Activated CD8-positive, alpha-beta memory T cell treated with anti-CD3 and anti-CD28 coated beads, Interleukin-2, amount 10 ng/mL, durations not matched to agents 7 days and 5 days (primary cell): ENCODE data around the gene EMSY. TPM values are rescaled to one million over a fixed set of nuclear protein-coding genes. Genes with fewer than 3 reads are reported as not detected.
A peak's percentile ranks its signal among the peaks of the same experiment; 100 is the strongest.

Source experiments
- ATAC-seq: fragments of 150-1000 bp; cut with Tn5 transposase; one replicate; pipeline ENCODE4 v1.10.0; 2021; ENCODE audit warnings: moderate library complexity
- CTCF ChIA-PET: fragments of 350-600 bp; sonication (Branson Sonifier 250); formaldehyde crosslinking; loops from one replicate; lab custom pipeline; 2021; ENCODE audit warnings: antibody characterized with exemption; lab: Charles Lee
- DNase-seq: peaks from one replicate; pipeline ENCODE4 v3.0.0-alpha.2; 2020
- H3K27ac Mint-ChIP-seq: one replicate; pipeline ENCODE4 v1.8.0; 2021; ENCODE audit warnings: mild to moderate bottlenecking, mixed read lengths
- H3K27me3 Mint-ChIP-seq: one replicate; pipeline ENCODE4 v1.8.0; 2021; ENCODE audit warnings: mixed read lengths
- H3K36me3 Mint-ChIP-seq: one replicate; pipeline ENCODE4 v1.8.0; 2021; ENCODE audit warnings: mild to moderate bottlenecking, mixed read lengths
- H3K4me1 Mint-ChIP-seq: one replicate; pipeline ENCODE4 v1.8.0; 2021; ENCODE audit warnings: mixed read lengths
- H3K4me3 Mint-ChIP-seq: one replicate; pipeline ENCODE4 v1.8.0; 2021; ENCODE audit warnings: mild to moderate bottlenecking, moderate library complexity, mixed read lengths
- H3K9me3 Mint-ChIP-seq: one replicate; pipeline ENCODE4 v1.8.0; 2022; ENCODE audit warnings: low read depth, mixed read lengths
- total RNA-seq, 2 experiments: library from RNA; stranded (reverse); gene quantifications; one replicate each; pipeline ENCODE4 v1.2.3, GENCODE V29; 2021

EMSY gene
- total RNA-seq, 2 experiments from 2014 or later = 34.9 to 42.0 TPM

- peaks cover 6% of the 10 kb centered on the region for H3K4me1 Mint-ChIP-seq
- no peak overlapping the region for H3K27ac Mint-ChIP-seq
- ATAC-seq (no peak), DNase-seq (no peak)
- peaks cover 3% of the 10 kb centered on the region for H3K36me3 Mint-ChIP-seq
- CTCF ChIA-PET = interaction anchor here (1.1 kb wide), 1 partner anchor 15 kb away, joined by 3 read pairs; no protein-coding TSS in a partner anchor
- H3K9me3 Mint-ChIP-seq = no peaks in the 10 kb centered on the region
- H3K4me3 Mint-ChIP-seq = no peak overlapping the region
- H3K27me3 Mint-ChIP-seq = no peaks in the 10 kb centered on the region
These were observed 8.8 kb upstream of the EMSY start for GRCh38 chr11:76436020-76436419.

- Mint-ChIP-seq H3K4me1 (peaks cover 29% of the 10 kb centered on the region), H3K4me3 (peak overlapping the region; percentile 85), H3K36me3 (peaks cover 21% of the 10 kb centered on the region), H3K9me3 (no peaks in the 10 kb centered on the region), H3K27ac (peak overlapping the region; percentile 89), H3K27me3 (no peaks in the 10 kb centered on the region)
- CTCF ChIA-PET = interaction anchor here (1.7 to 3.0 kb wide), 2 partner anchors 24 to 236 kb away, joined by 4 to 8 read pairs; no protein-coding TSS in a partner anchor
- no peak for DNase-seq
- no peak for ATAC-seq
These were observed 1.4 kb upstream of the EMSY start for GRCh38 chr11:76443268-76443980.

GRCh38 chr11:76444065-76444383 is 794 bp upstream of the EMSY start:
- Mint-ChIP-seq H3K27me3 (no peaks in the 10 kb centered on the region), H3K36me3 (peaks cover 24% of the 10 kb centered on the region), H3K27ac (peak overlapping the region; percentile 89), H3K4me1 (peaks cover 29% of the 10 kb centered on the region), H3K9me3 (no peaks in the 10 kb centered on the region), H3K4me3 (peak overlapping the region; percentile 85)
- DNase-seq (no peak), ATAC-seq (no peak)
- CTCF ChIA-PET = interaction anchor here (3.0 kb wide), 1 partner anchor 237 kb away, joined by 8 read pairs; no protein-coding TSS in a partner anchor

- H3K27me3 Mint-ChIP-seq = no peaks in the 10 kb centered on the region
- DNase-seq = peak; percentile 69
- H3K9me3 Mint-ChIP-seq = no peaks in the 10 kb centered on the region
- CTCF ChIA-PET = interaction anchor here (1.3 to 1.4 kb wide), 3 partner anchors 11 to 237 kb away, joined by 3 to 6 read pairs (median 3); no protein-coding TSS in a partner anchor
- peak; percentile 52 for ATAC-seq
- peaks cover 33% of the 10 kb centered on the region for H3K4me1 Mint-ChIP-seq
- peak overlapping the region; percentile 89 for H3K27ac Mint-ChIP-seq
- H3K36me3 Mint-ChIP-seq = peaks cover 33% of the 10 kb centered on the region
- peak overlapping the region; percentile 85 for H3K4me3 Mint-ChIP-seq
These were observed 585 bp downstream of the EMSY start for GRCh38 chr11:76445121-76446084.

GRCh38 chr11:76448506-76448905 is 3.7 kb downstream of the EMSY start:
- DNase-seq = no peak
- Mint-ChIP-seq H3K4me1 (peaks cover 22% of the 10 kb centered on the region), H3K27ac (no peak overlapping the region), H3K36me3 (peaks cover 39% of the 10 kb centered on the region), H3K9me3 (no peaks in the 10 kb centered on the region), H3K4me3 (no peak overlapping the region), H3K27me3 (no peaks in the 10 kb centered on the region)
- CTCF ChIA-PET = interaction anchor here (0.5 to 1.0 kb wide), 3 partner anchors 12 to 273 kb away, joined by 3 to 4 read pairs (median 3); no protein-coding TSS in a partner anchor
- no peak for ATAC-seq

- Mint-ChIP-seq H3K4me3 (no peak overlapping the region), H3K4me1 (peaks cover 7% of the 10 kb centered on the region), H3K27me3 (no peaks in the 10 kb centered on the region), H3K9me3 (no peaks in the 10 kb centered on the region), H3K27ac (no peak overlapping the region), H3K36me3 (peaks cover 34% of the 10 kb centered on the region)
- ATAC-seq (no peak), DNase-seq (no peak)
- CTCF ChIA-PET = interaction anchor here (0.6 kb wide), 1 partner anchor 37 kb away, joined by 3 read pairs; no protein-coding TSS in a partner anchor
These were observed 8.4 kb downstream of the EMSY start for GRCh38 chr11:76453248-76453647.

- ATAC-seq (no peak), DNase-seq (no peak)
- Mint-ChIP-seq H3K4me3 (no peak overlapping the region), H3K27me3 (no peaks in the 10 kb centered on the region), H3K36me3 (peaks cover 29% of the 10 kb centered on the region), H3K27ac (no peak overlapping the region), H3K4me1 (peaks cover 3% of the 10 kb centered on the region), H3K9me3 (no peaks in the 10 kb centered on the region)
- CTCF ChIA-PET = interaction anchor here (1.8 kb wide), 1 partner anchor 247 kb away, joined by 5 read pairs; no protein-coding TSS in a partner anchor
These were observed 10.5 kb downstream of the EMSY start for GRCh38 chr11:76455331-76455730.

GRCh38 chr11:76455931-76456330 is 11.1 kb downstream of the EMSY start:
- ATAC-seq (no peak), DNase-seq (no peak)
- H3K4me1 Mint-ChIP-seq = peaks cover 2% of the 10 kb centered on the region
- CTCF ChIA-PET = no interaction called here
- no peaks in the 10 kb centered on the region for H3K9me3 Mint-ChIP-seq
- no peak overlapping the region for H3K4me3 Mint-ChIP-seq
- no peak overlapping the region for H3K27ac Mint-ChIP-seq
- H3K27me3 Mint-ChIP-seq = no peaks in the 10 kb centered on the region
- peaks cover 27% of the 10 kb centered on the region for H3K36me3 Mint-ChIP-seq

- no peak overlapping the region for H3K4me3 Mint-ChIP-seq
- H3K4me1 Mint-ChIP-seq = peaks cover 2% of the 10 kb centered on the region
- ATAC-seq = no peak
- DNase-seq = no peak
- H3K27ac Mint-ChIP-seq = no peak overlapping the region
- H3K27me3 Mint-ChIP-seq = no peaks in the 10 kb centered on the region
- no peaks in the 10 kb centered on the region for H3K9me3 Mint-ChIP-seq
- CTCF ChIA-PET = no interaction called here
- peaks cover 27% of the 10 kb centered on the region for H3K36me3 Mint-ChIP-seq
These were observed 11.8 kb downstream of the EMSY start for GRCh38 chr11:76456571-76456970.

GRCh38 chr11:76459299-76459698 is 14.5 kb downstream of the EMSY start:
- CTCF ChIA-PET = interaction anchor here (0.8 to 2.1 kb wide), 2 partner anchors 11 to 13 kb away, joined by 3 to 4 read pairs; no protein-coding TSS in a partner anchor

GRCh38 chr11:76459846-76460245 is 15.0 kb downstream of the EMSY start:
- DNase-seq (no peak), ATAC-seq (no peak)
- H3K4me3 Mint-ChIP-seq = no peak overlapping the region
- CTCF ChIA-PET = interaction anchor here (2.1 kb wide), 1 partner anchor 11 kb away, joined by 4 read pairs; no protein-coding TSS in a partner anchor
- H3K27ac Mint-ChIP-seq = no peak overlapping the region
- H3K36me3 Mint-ChIP-seq = peaks cover 30% of the 10 kb centered on the region
- peaks cover 2% of the 10 kb centered on the region for H3K4me1 Mint-ChIP-seq
- H3K27me3 Mint-ChIP-seq = no peaks in the 10 kb centered on the region
- no peaks in the 10 kb centered on the region for H3K9me3 Mint-ChIP-seq

More at GRCh38 chr11:76459299-76459698, 14.5 kb downstream of the EMSY start:
- Mint-ChIP-seq H3K9me3 (no peaks in the 10 kb centered on the region), H3K27me3 (no peaks in the 10 kb centered on the region), H3K36me3 (peaks cover 26% of the 10 kb centered on the region), H3K4me1 (peaks cover 2% of the 10 kb centered on the region), H3K4me3 (no peak overlapping the region), H3K27ac (no peak overlapping the region)
- no peak for DNase-seq
- no peak for ATAC-seq

- no peak for ATAC-seq
- Mint-ChIP-seq H3K36me3 (peaks cover 38% of the 10 kb centered on the region), H3K9me3 (no peaks in the 10 kb centered on the region), H3K4me1 (no peaks in the 10 kb centered on the region), H3K4me3 (no peak overlapping the region), H3K27ac (no peak overlapping the region), H3K27me3 (no peaks in the 10 kb centered on the region)
- CTCF ChIA-PET = no interaction called here
- no peak for DNase-seq
These were observed 17.5 kb downstream of the EMSY start for GRCh38 chr11:76462317-76462716.

GRCh38 chr11:76465701-76466100 is 20.9 kb downstream of the EMSY start:
- Mint-ChIP-seq H3K4me3 (no peak overlapping the region), H3K36me3 (peaks cover 34% of the 10 kb centered on the region), H3K9me3 (no peaks in the 10 kb centered on the region), H3K27ac (no peak overlapping the region), H3K27me3 (no peaks in the 10 kb centered on the region), H3K4me1 (no peaks in the 10 kb centered on the region)
- no peak for ATAC-seq
- CTCF ChIA-PET = no interaction called here
- no peak for DNase-seq
